CD4-positive, alpha-beta T cell (primary cell): ENCODE results near the gene ALDH1A2. TPM values are rescaled to one million over a fixed set of nuclear protein-coding genes. Genes with fewer than 3 reads are reported as not detected.

Experiments
- ATAC-seq: fragments of 200-7000 bp; cut with Tn5 transposase; one replicate; pipeline ENCODE4 v1.10.0; 2022; ENCODE audit warnings: mild to moderate bottlenecking; ENCODE audit not compliant: poor library complexity
- CTCF ChIA-PET: fragments of 350-600 bp; sonication (Branson Sonifier 250); formaldehyde crosslinking; loops from one replicate; lab custom pipeline; 2021; ENCODE audit warnings: antibody characterized with exemption, inconsistent platforms; lab: Charles Lee
- POLR2A ChIA-PET: fragments of 350-600 bp; sonication (Branson Sonifier 250); formaldehyde crosslinking; loops from one replicate; lab custom pipeline; 2021; ENCODE audit warnings: antibody characterized with exemption, inconsistent platforms; lab: Charles Lee
- DNase-seq, 14 experiments: peaks; one replicate each; pipeline ENCODE4 v3.0.0-alpha.2; 2013 to 2020; ENCODE audit warnings: mixed read lengths in 2 of 14
- H3K27ac ChIP-seq, 2 donors: one replicate each; pipeline versions ENCODE4 v1.5.1 to v1.7.0; 2013; ENCODE audit warnings: low read length in 2 of 2, low read depth in 1 of 2, mild to moderate bottlenecking in 1 of 2
- H3K27me3 ChIP-seq, 2 experiments: 1 replicate in 1 of 2; 2 replicates in 1 of 2; pipeline versions ENCODE4 v1.6.1 to v1.7.0; 2013; ENCODE audit warnings: low read length in 2 of 2, control low read depth in 1 of 2, mild to moderate bottlenecking in 1 of 2, moderate library complexity in 1 of 2; ENCODE audit not compliant: insufficient read depth in 2 of 2, control insufficient read depth in 1 of 2
- H3K36me3 ChIP-seq: one replicate; pipeline ENCODE4 v1.6.1; 2013; ENCODE audit warnings: low read length, control low read depth; ENCODE audit not compliant: insufficient read depth
- H3K4me1 ChIP-seq: one replicate; pipeline ENCODE4 v1.6.1; 2013; ENCODE audit warnings: low read length, control low read depth; ENCODE audit not compliant: insufficient read depth
- H3K4me3 ChIP-seq: one replicate; pipeline ENCODE4 v1.5.1; 2013; ENCODE audit warnings: mild to moderate bottlenecking, low read length, moderate library complexity
- H3K9me3 ChIP-seq, 2 experiments: 1 replicate in 1 of 2; 2 replicates in 1 of 2; pipeline versions ENCODE4 v1.6.1 to v1.7.0; 2013; ENCODE audit warnings: low read length in 2 of 2, mild to moderate bottlenecking in 2 of 2, control low read depth in 1 of 2, moderate library complexity in 1 of 2; ENCODE audit not compliant: control insufficient read depth in 1 of 2, insufficient read depth in 1 of 2
- H3K27ac Mint-ChIP-seq: one replicate; pipeline ENCODE4 v1.8.0; 2020; ENCODE audit warnings: mixed read lengths
- H3K27me3 Mint-ChIP-seq: one replicate; pipeline ENCODE4 v1.8.0; 2021; ENCODE audit warnings: mixed read lengths
- H3K36me3 Mint-ChIP-seq: one replicate; pipeline ENCODE4 v1.8.0; 2021; ENCODE audit warnings: low read depth, mixed read lengths
- H3K4me1 Mint-ChIP-seq: one replicate; pipeline ENCODE4 v1.8.0; 2021; ENCODE audit warnings: low read depth, mixed read lengths
- H3K4me3 Mint-ChIP-seq: one replicate; pipeline ENCODE4 v1.8.0; 2020; ENCODE audit warnings: mild to moderate bottlenecking, mixed read lengths
- H3K9me3 Mint-ChIP-seq: one replicate; pipeline ENCODE4 v1.8.0; 2020; ENCODE audit warnings: mixed read lengths
- CTCF ChIP-seq: fragments of 200-600 bp; IDR thresholded peaks from one replicate; pipeline ENCODE4 v1.8.0; 2022; ENCODE audit warnings: antibody characterized with exemption, mild to moderate bottlenecking
- intact Hi-C, 2 experiments: fragments of 100-400 bp; cut with DNase I in 1 of 2; cut with micrococcal nuclease in 1 of 2; formaldehyde crosslinking; loops; one replicate each; pipeline versions ENCODE4 v1.15.1 to v1.9.0; 2023 to 2025; cut with DNase I, micrococcal nuclease
- total RNA-seq, 174 experiments: library from RNA in 2 of 174; stranded (reverse) in 2 of 174; gene quantifications; one replicate each; pipeline ENCODE4 v1.2.3 and lab custom pipeline; 2021 to 2026

The ALDH1A2 gene
- total RNA-seq, 2 experiments from 2014 or later, result not detected

GRCh38 chr15:57948351-57949289 lies 116.9 kb downstream of the ALDH1A2 start:
- Histone ChIP-seq H3K9me3 (no peaks in the 10 kb centered on the region), H3K27ac (no peak overlapping the region), H3K4me3 (no peak overlapping the region), H3K4me1 (no peaks in the 10 kb centered on the region), H3K36me3 (no peaks in the 10 kb centered on the region), H3K27me3 (peaks cover 7 to 18% of the 10 kb centered on the region in 2 experiments)
- no peaks in the 10 kb centered on the region for H3K36me3 Mint-ChIP-seq
- DNase-seq, result no peak
- CTCF ChIA-PET, result interaction anchor here (1.2 kb wide), 1 partner anchor 14 kb away, joined by 3 read pairs; no protein-coding TSS in a partner anchor
- no peak overlapping the region for H3K27ac Mint-ChIP-seq
- intact Hi-C loops, result no loop called here
- H3K4me1 Mint-ChIP-seq, result no peaks in the 10 kb centered on the region
- no peaks in the 10 kb centered on the region for H3K9me3 Mint-ChIP-seq
- TF ChIP-seq CTCF, result no peak
- POLR2A ChIA-PET, result no interaction called here
- ATAC-seq, result no peak
- H3K27me3 Mint-ChIP-seq, result peaks cover 19% of the 10 kb centered on the region
- H3K4me3 Mint-ChIP-seq, result no peak overlapping the region

- intact Hi-C loops, result no loop called here
- H3K4me1 Mint-ChIP-seq, result no peaks in the 10 kb centered on the region
- H3K27me3 Mint-ChIP-seq, result peaks cover 25% of the 10 kb centered on the region
- peaks cover 9 to 26% of the 10 kb centered on the region in 2 experiments for H3K27me3 ChIP-seq
- ATAC-seq (no peak), DNase-seq (no peak)
- ChIA-PET CTCF (interaction anchor here (1.2 kb wide), 1 partner anchor 15 kb away, joined by 3 read pairs; no protein-coding TSS in a partner anchor), POLR2A (no interaction called here)
- H3K27ac Mint-ChIP-seq, result no peak overlapping the region
- no peak overlapping the region for H3K27ac ChIP-seq
- H3K9me3 Mint-ChIP-seq, result no peaks in the 10 kb centered on the region
- H3K4me3 ChIP-seq, result no peak overlapping the region
- H3K9me3 ChIP-seq, result no peaks in the 10 kb centered on the region
- H3K36me3 ChIP-seq, result no peaks in the 10 kb centered on the region
- no peak overlapping the region for H3K4me3 Mint-ChIP-seq
- no peaks in the 10 kb centered on the region for H3K36me3 Mint-ChIP-seq
- no peaks in the 10 kb centered on the region for H3K4me1 ChIP-seq
- TF ChIP-seq CTCF, result no peak
These were observed 117.7 kb downstream of the ALDH1A2 start for GRCh38 chr15:57947781-57948180.

GRCh38 chr15:57947282-57947681 lies 118.2 kb downstream of the ALDH1A2 start:
- Histone ChIP-seq H3K27ac (no peak overlapping the region), H3K4me3 (no peak overlapping the region), H3K4me1 (no peaks in the 10 kb centered on the region), H3K9me3 (no peaks in the 10 kb centered on the region), H3K36me3 (no peaks in the 10 kb centered on the region), H3K27me3 (peaks cover 9 to 31% of the 10 kb centered on the region in 2 experiments)
- no peaks in the 10 kb centered on the region for H3K9me3 Mint-ChIP-seq
- no peaks in the 10 kb centered on the region for H3K36me3 Mint-ChIP-seq
- POLR2A ChIA-PET, result no interaction called here
- no peaks in the 10 kb centered on the region for H3K4me1 Mint-ChIP-seq
- ATAC-seq, result no peak
- H3K27me3 Mint-ChIP-seq, result peaks cover 30% of the 10 kb centered on the region
- intact Hi-C loops, result no loop called here
- H3K4me3 Mint-ChIP-seq, result no peak overlapping the region
- DNase-seq, result no peak
- CTCF ChIA-PET, result no interaction called here
- no peak overlapping the region for H3K27ac Mint-ChIP-seq
- TF ChIP-seq CTCF, result no peak
